ENCODE measurements around the gene NUP153.

- no peak for TF ChIP-seq REST (IDR thresholded peaks at IDR 0.05; ENCODE audit: insufficient read depth in 1 of 2, low read depth in 2 of 2, low read length in 2 of 2)
- TF ChIP-seq POLR2AphosphoS5 (IDR thresholded peaks at IDR 0.05; ENCODE audit: low read depth, low read length), result no peak
- no peak for TF ChIP-seq TAF1 (IDR thresholded peaks at IDR 0.05; ENCODE audit: borderline replicate concordance, insufficient read depth, low read length)
- TF ChIP-seq FOXP2 (optimal IDR thresholded peaks at IDR 0.05; ENCODE audit: borderline replicate concordance, extremely low read depth, extremely low read length, insufficient read depth), result no peak
- no peak for TF ChIP-seq SIN3A (IDR thresholded peaks at IDR 0.05; ENCODE audit: borderline replicate concordance, insufficient read depth, low read length)
Observed at GRCh38 chr6:17583811-17584210, 122.9 kb downstream of the NUP153 start.

Measured in PFSK-1 (cell line).